IMR-90 (cell line): ENCODE data around the gene ZNF415. TPM values are rescaled to one million over a fixed set of nuclear protein-coding genes. Genes with fewer than 3 reads are reported as not detected.

Source experiments
- ATAC-seq: fragments of 200-7000 bp; cut with Tn5 transposase; 2 replicates; pipeline ENCODE4 v1.9.1; 2020; ENCODE audit warnings: low read depth, mild to moderate bottlenecking, moderate library complexity
- BruUV-seq: library from RNA; stranded (reverse); fragments of 400-500 nt; replicated peaks from 2 replicates; lab custom pipeline; 2021; lab: Mats Ljungman, UMichigan
- CTCF ChIA-PET: fragments of 300-600 bp; formaldehyde crosslinking; extraction: SDS; loops from one replicate; lab custom pipeline; 2021; ENCODE audit warnings: antibody characterized with exemption; lab: Yijun Ruan, JAX
- POLR2A ChIA-PET: fragments of 300-600 bp; sonication (Branson Sonifier 250); formaldehyde crosslinking; loops from one replicate; lab custom pipeline; 2022; ENCODE audit warnings: antibody characterized with exemption; ENCODE audit not compliant: unreplicated experiment; lab: Charles Lee
- DNase-seq: peaks from one replicate; pipeline ENCODE4 v3.0.0; 2013
- H2AFZ ChIP-seq: replicated peaks from 2 replicates; pipeline ENCODE3; 2013; ENCODE audit warnings: low read length, mild to moderate bottlenecking; ENCODE audit not compliant: poor library complexity
- H2AK5ac ChIP-seq: 2 replicates; pipeline ENCODE4 v1.6.1; 2013; ENCODE audit warnings: low read depth, low read length, inconsistent platforms
- H2AK9ac ChIP-seq: replicated peaks from 2 replicates; pipeline ENCODE3; 2013; ENCODE audit warnings: mild to moderate bottlenecking, low read depth, low read length, moderate library complexity; ENCODE audit not compliant: poor library complexity
- H2BK120ac ChIP-seq: 2 replicates; pipeline ENCODE4 v1.6.1; 2013; ENCODE audit warnings: low read depth, low read length, inconsistent platforms
- H2BK15ac ChIP-seq: 3 replicates; pipeline ENCODE4 v1.6.1; 2013; ENCODE audit warnings: low read depth, low read length, inconsistent platforms
- H2BK20ac ChIP-seq: 2 replicates; pipeline ENCODE4 v1.6.1; 2013; ENCODE audit warnings: low read depth, mild to moderate bottlenecking, inconsistent platforms, low read length, moderate library complexity
- H2BK5ac ChIP-seq: 2 replicates; pipeline ENCODE4 v1.6.1; 2013; ENCODE audit warnings: mild to moderate bottlenecking, low read depth, low read length, inconsistent platforms; ENCODE audit not compliant: poor library complexity, severe bottlenecking
- H3K14ac ChIP-seq: replicated peaks from 2 replicates; pipeline ENCODE4 v1.6.1; 2013; ENCODE audit warnings: low read depth, low read length, inconsistent platforms
- H3K18ac ChIP-seq: 2 replicates; pipeline ENCODE4 v1.6.1; 2013; ENCODE audit warnings: low read depth, low read length, control low read depth
- H3K23ac ChIP-seq: 2 replicates; pipeline ENCODE4 v1.6.1; 2013; ENCODE audit warnings: low read depth, low read length, inconsistent platforms
- H3K27ac ChIP-seq: 2 replicates; pipeline ENCODE4 v1.5.1; 2013; ENCODE audit warnings: mild to moderate bottlenecking, control low read depth, low read length; ENCODE audit not compliant: insufficient read depth
- H3K27me3 ChIP-seq: 2 replicates; pipeline ENCODE4 v1.6.1; 2013; ENCODE audit warnings: low read length; ENCODE audit not compliant: control insufficient read depth, insufficient read depth
- H3K36me3 ChIP-seq: 2 replicates; pipeline ENCODE4 v1.6.1; 2013; ENCODE audit warnings: low read length, mixed read lengths; ENCODE audit not compliant: control insufficient read depth, insufficient read depth
- H3K4ac ChIP-seq: 2 replicates; pipeline ENCODE4 v1.6.1; 2013; ENCODE audit warnings: low read depth, low read length, inconsistent platforms
- H3K4me1 ChIP-seq: 2 replicates; pipeline ENCODE4 v1.6.1; 2013; ENCODE audit warnings: low read length, mixed read lengths; ENCODE audit not compliant: control insufficient read depth, insufficient read depth
- H3K4me2 ChIP-seq: 2 replicates; pipeline ENCODE4 v1.6.1; 2013; ENCODE audit warnings: low read depth, mild to moderate bottlenecking, control low read depth, low read length, moderate library complexity
- H3K4me3 ChIP-seq: 2 replicates; pipeline ENCODE4 v1.5.1; 2013; ENCODE audit warnings: low read depth, mild to moderate bottlenecking, control low read depth, low read length, moderate library complexity; ENCODE audit not compliant: insufficient read depth
- H3K56ac ChIP-seq: 2 replicates; pipeline ENCODE4 v1.6.1; 2013; ENCODE audit warnings: low read length, inconsistent platforms; ENCODE audit not compliant: insufficient read depth; ENCODE audit errors: extremely low read depth
- H3K79me1 ChIP-seq, 2 experiments: 2 replicates each; pipeline ENCODE4 v1.6.1; 2013; ENCODE audit warnings: low read length in 2 of 2, inconsistent platforms in 1 of 2, low read depth in 1 of 2
- H3K9ac ChIP-seq: 2 replicates; pipeline ENCODE4 v1.6.1; 2013; ENCODE audit warnings: low read depth, low read length, control low read depth
- H3K9me1 ChIP-seq: 2 replicates; pipeline ENCODE4 v1.6.1; 2013; ENCODE audit warnings: low read length, inconsistent platforms; ENCODE audit not compliant: insufficient read depth
- H3K9me3 ChIP-seq: 2 replicates; pipeline ENCODE4 v1.6.1; 2013; ENCODE audit warnings: low read length; ENCODE audit not compliant: control insufficient read depth, insufficient read depth
- H4K20me1 ChIP-seq: 2 replicates; pipeline ENCODE4 v1.6.1; 2013; ENCODE audit warnings: low read length, inconsistent platforms; ENCODE audit not compliant: insufficient read depth
- H4K5ac ChIP-seq: 2 replicates; pipeline ENCODE4 v1.6.1; 2013; ENCODE audit warnings: mild to moderate bottlenecking, low read depth, low read length, control low read depth
- H4K8ac ChIP-seq, 2 experiments: 2 replicates each; pipeline ENCODE4 v1.6.1; 2013; ENCODE audit warnings: low read depth in 2 of 2, low read length in 2 of 2, control low read depth in 1 of 2, inconsistent platforms in 1 of 2
- H4K91ac ChIP-seq: 2 replicates; pipeline ENCODE4 v1.6.1; 2013; ENCODE audit warnings: low read depth, low read length, inconsistent platforms; ENCODE audit not compliant: insufficient read depth
- BHLHE40 ChIP-seq: fragments of 150-350 bp; IDR thresholded peaks from 2 replicates; pipeline ENCODE4 v1.6.1; 2016; ENCODE audit warnings: mild to moderate bottlenecking, low read depth, low read length
- CEBPB ChIP-seq: IDR thresholded peaks from 2 replicates; pipeline ENCODE4 v1.6.1; 2012; ENCODE audit warnings: low read depth, low read length, improper control_type of control experiment
- MXI1 ChIP-seq: IDR thresholded peaks from 2 replicates; pipeline ENCODE4 v1.6.1; 2012; ENCODE audit warnings: low read depth, mild to moderate bottlenecking, low read length, moderate library complexity, borderline replicate concordance
- RAD21 ChIP-seq: IDR thresholded peaks from 2 replicates; pipeline ENCODE4 v1.6.1; 2012; ENCODE audit warnings: low read length, improper control_type of control experiment
- RCOR1 ChIP-seq: IDR thresholded peaks from 2 replicates; pipeline ENCODE4 v1.6.1; 2012; ENCODE audit warnings: mild to moderate bottlenecking, low read length, improper control_type of control experiment; ENCODE audit not compliant: insufficient replicate concordance
- RFX5 ChIP-seq: IDR thresholded peaks from 2 replicates; pipeline ENCODE4 v1.8.0; 2012; ENCODE audit warnings: low read depth, mild to moderate bottlenecking, low read length, moderate library complexity
- SMC3 ChIP-seq: fragments of 150-350 bp; IDR thresholded peaks from 2 replicates; pipeline ENCODE4 v1.6.1; 2016; ENCODE audit warnings: low read depth, mild to moderate bottlenecking, antibody characterized with exemption, low read length, moderate library complexity
- USF2 ChIP-seq: fragments of 150-350 bp; IDR thresholded peaks from 2 replicates; pipeline ENCODE4 v1.6.1; 2017; ENCODE audit warnings: mild to moderate bottlenecking, antibody characterized with exemption, low read length, low read depth
- WGBS, 2 experiments: methylation state at CpG; one replicate each; pipeline versions ENCODE4 v1.1.5 to v1.1.7; 2013; ENCODE audit warnings: missing lambda C conversion rate in 2 of 2; ENCODE audit not compliant: insufficient read length in 1 of 2; ENCODE audit errors: extremely low coverage in 2 of 2; 5-methylcytosine and 5-hydroxymethylcytosine counted together
- dilution Hi-C: fragments of 300-500 bp; cut with HindIII; formaldehyde crosslinking; loops from one replicate; pipeline ENCODE4 v1.14.3; 2018; ENCODE audit warnings: low sequenced_read_pairs; ENCODE audit not compliant: unreplicated experiment
- in situ Hi-C: fragments of 300-500 bp; cut with MboI; formaldehyde crosslinking; loops from 3 replicates; pipeline ENCODE4 v1.14.3; 2019; ENCODE audit warnings: low sequenced_read_pairs, inconsistent platforms, mixed read lengths
- intact Hi-C: fragments of 100-400 bp; cut with micrococcal nuclease; formaldehyde crosslinking; loops from 2 replicates; pipeline ENCODE4 v1.10.0; 2022
- polyA plus RNA-seq, 3 experiments: library from polyadenylated mRNA; depleted of rRNA; stranded (reverse); fragments of >200 nt; gene quantifications; 2 replicates each; pipeline ENCODE4 v1.2.3, GENCODE V29; 2012; ENCODE audit warnings: low replicate concordance in 1 of 3
- total RNA-seq: library from RNA; depleted of rRNA; stranded (reverse); fragments of >200 nt; gene quantifications from 2 replicates; pipeline ENCODE4 v1.2.3, GENCODE V29; 2012

Gene ZNF415
- total and polyA plus RNA-seq, 2 of the 4 experiments (the other 2 are of a cell fraction) = 4.2 to 7.7 TPM

- in situ Hi-C loops = no loop called here
- CTCF ChIA-PET = interaction anchor here (0.5 kb wide), 1 partner anchor 20 kb away, joined by 4 read pairs; no protein-coding TSS in a partner anchor
Observed at GRCh38 chr19:53085496-53085895, 47.2 kb downstream of the ZNF415 start.

More at GRCh38 chr19:53085496-53085895, 47.2 kb downstream of the ZNF415 start:
- Histone ChIP-seq H3K9me3 (peaks cover 6% of the 10 kb centered on the region), H3K4me3 (no peak overlapping the region), H2AK5ac (no peak overlapping the region), H3K27ac (no peak overlapping the region), H3K4me2 (no peak overlapping the region), H4K5ac (no peak overlapping the region), H3K4ac (no peak overlapping the region), H2AK9ac (no peak overlapping the region), H2BK15ac (no peak overlapping the region), H3K56ac (no peak overlapping the region), H2BK20ac (no peak overlapping the region), H3K14ac (no peak overlapping the region), H3K9ac (no peak overlapping the region), H4K8ac (no peak overlapping the region), H2BK5ac (no peak overlapping the region), H3K18ac (no peak overlapping the region), H3K27me3 (no peaks in the 10 kb centered on the region), H4K91ac (no peak overlapping the region), H3K36me3 (peaks cover 61% of the 10 kb centered on the region), H3K23ac (no peak overlapping the region), H3K4me1 (no peaks in the 10 kb centered on the region), H4K20me1 (no peaks in the 10 kb centered on the region; the same call in 1 of the 2 replicates), H3K79me1 (peaks cover 10 to 20% of the 10 kb centered on the region in 2 experiments; a peak in 3 of 4 replicates), H3K9me1 (no peaks in the 10 kb centered on the region), H2AFZ (no peak overlapping the region), H2BK120ac (no peak overlapping the region)
- TF ChIP-seq USF2 (no peak), CEBPB (no peak), MXI1 (no peak), BHLHE40 (no peak), RAD21 (no peak), RCOR1 (no peak), RFX5 (no peak), SMC3 (no peak)
- dilution Hi-C loops (no loop called here), intact Hi-C loops (no loop called here)
- no peak for ATAC-seq
- DNase-seq = no peak
- POLR2A ChIA-PET = no interaction called here
- BruUV-seq = no TSS peak
- 96% methylated on average over 4 of the region's 7 CpGs; no CpG with 5 or more reads in 1 of the 2 experiments for WGBS, 2 experiments
